H9 (cell line): ENCODE results near the gene DNAJC15. TPM values are rescaled to one million over a fixed set of nuclear protein-coding genes. Genes with fewer than 3 reads are reported as not detected.

Experiments
- DNase-seq: peaks from one replicate; pipeline ENCODE4 v3.0.0-alpha.2; 2017
- H2AFZ ChIP-seq: one replicate; pipeline ENCODE4 v1.6.1; 2013; ENCODE audit warnings: mild to moderate bottlenecking, low read length, control low read depth, moderate library complexity
- H2AK5ac ChIP-seq: 2 replicates; pipeline ENCODE4 v1.6.1; 2013; ENCODE audit warnings: low read length, control low read depth, mixed read lengths; ENCODE audit not compliant: insufficient read length
- H2BK120ac ChIP-seq: one replicate; pipeline ENCODE4 v1.6.1; 2013; ENCODE audit warnings: low read depth, mild to moderate bottlenecking, low read length, control low read depth, inconsistent platforms; ENCODE audit not compliant: poor library complexity, severe bottlenecking
- H2BK12ac ChIP-seq: 2 replicates; pipeline ENCODE4 v1.6.1; 2013; ENCODE audit warnings: low read length, control low read depth, mixed read lengths, low read depth; ENCODE audit not compliant: insufficient read length
- H2BK15ac ChIP-seq: 2 replicates; pipeline ENCODE4 v1.6.1; 2013; ENCODE audit warnings: low read depth, low read length, control low read depth
- H2BK20ac ChIP-seq: one replicate; pipeline ENCODE4 v1.6.1; 2013; ENCODE audit warnings: low read depth, mild to moderate bottlenecking, low read length, control low read depth, inconsistent platforms; ENCODE audit not compliant: poor library complexity, severe bottlenecking
- H2BK5ac ChIP-seq: 2 replicates; pipeline ENCODE4 v1.6.1; 2013; ENCODE audit warnings: low read length, control low read depth, mixed read lengths; ENCODE audit not compliant: insufficient read length
- H3K14ac ChIP-seq: 2 replicates; pipeline ENCODE4 v1.6.1; 2013; ENCODE audit warnings: low read length, control low read depth; ENCODE audit not compliant: insufficient read depth
- H3K18ac ChIP-seq: 2 replicates; pipeline ENCODE4 v1.6.1; 2013; ENCODE audit warnings: low read depth, mild to moderate bottlenecking, mixed read lengths, low read length, control low read depth; ENCODE audit not compliant: insufficient read length
- H3K23ac ChIP-seq: 2 replicates; pipeline ENCODE4 v1.6.1; 2013; ENCODE audit warnings: low read length, control low read depth, mixed read lengths, low read depth; ENCODE audit not compliant: insufficient read length
- H3K23me2 ChIP-seq: 2 replicates; pipeline ENCODE4 v1.6.1; 2013; ENCODE audit warnings: low read depth, mild to moderate bottlenecking, mixed read lengths, low read length, control low read depth; ENCODE audit not compliant: insufficient read length, poor library complexity, severe bottlenecking
- H3K27ac ChIP-seq: 2 replicates; pipeline ENCODE4 v1.5.1; 2013; ENCODE audit warnings: low read length, control low read depth, mixed read lengths, low read depth; ENCODE audit not compliant: insufficient read length
- H3K27me3 ChIP-seq: 2 replicates; pipeline ENCODE4 v1.6.1; 2013; ENCODE audit warnings: low read length, control low read depth, inconsistent platforms; ENCODE audit not compliant: insufficient read depth
- H3K4ac ChIP-seq: 2 replicates; pipeline ENCODE4 v1.6.1; 2013; ENCODE audit warnings: low read depth, mild to moderate bottlenecking, control low read depth, inconsistent platforms, low read length, moderate library complexity
- H3K4me1 ChIP-seq: 2 replicates; pipeline ENCODE4 v1.6.1; 2013; ENCODE audit warnings: low read length, control low read depth, inconsistent platforms; ENCODE audit not compliant: insufficient read depth
- H3K4me2 ChIP-seq: 2 replicates; pipeline ENCODE4 v1.6.1; 2013; ENCODE audit warnings: low read length, control low read depth, mixed read lengths; ENCODE audit not compliant: insufficient read length, insufficient read depth
- H3K56ac ChIP-seq: 2 replicates; pipeline ENCODE4 v1.6.1; 2013; ENCODE audit warnings: low read depth, mild to moderate bottlenecking, mixed read lengths, low read length, control low read depth; ENCODE audit not compliant: insufficient read length
- H3K79me1 ChIP-seq: 2 replicates; pipeline ENCODE4 v1.6.1; 2013; ENCODE audit warnings: low read depth, mild to moderate bottlenecking, moderate library complexity, low read length, control low read depth, inconsistent platforms; ENCODE audit not compliant: insufficient read depth, poor library complexity, severe bottlenecking
- H3K79me2 ChIP-seq: 2 replicates; pipeline ENCODE4 v1.6.1; 2013; ENCODE audit warnings: low read length, control low read depth, inconsistent platforms; ENCODE audit not compliant: insufficient read depth
- H3K9ac ChIP-seq: 2 replicates; pipeline ENCODE4 v1.6.1; 2013; ENCODE audit warnings: low read length, control low read depth, mixed read lengths; ENCODE audit not compliant: insufficient read length; ENCODE audit errors: extremely low read depth
- H3K9me3 ChIP-seq: one replicate; pipeline ENCODE4 v1.6.1; 2013; ENCODE audit warnings: low read depth, low read length, inconsistent platforms; ENCODE audit not compliant: control insufficient read depth
- H3T11ph ChIP-seq: one replicate; pipeline ENCODE4 v1.6.1; 2013; ENCODE audit warnings: mild to moderate bottlenecking, low read length, control low read depth, inconsistent platforms
- H4K20me1 ChIP-seq: one replicate; pipeline ENCODE4 v1.6.1; 2013; ENCODE audit not compliant: control insufficient read depth, insufficient read length, insufficient read depth
- H4K5ac ChIP-seq: 2 replicates; pipeline ENCODE4 v1.6.1; 2013; ENCODE audit warnings: low read depth, mild to moderate bottlenecking, mixed read lengths, low read length, control low read depth; ENCODE audit not compliant: insufficient read length
- H4K8ac ChIP-seq: replicated peaks from 2 replicates; pipeline ENCODE4 v1.6.1; 2013; ENCODE audit warnings: low read length, control low read depth, mixed read lengths, low read depth; ENCODE audit not compliant: insufficient read length
- H4K91ac ChIP-seq: 2 replicates; pipeline ENCODE4 v1.6.1; 2013; ENCODE audit warnings: low read depth, mild to moderate bottlenecking, moderate library complexity, mixed read lengths, low read length, control low read depth; ENCODE audit not compliant: insufficient read length
- H3K27ac Mint-ChIP-seq, 3 experiments: 2 replicates in 2 of 3; 3 replicates in 1 of 3; pipeline ENCODE4 v1.8.0; 2020 to 2021; ENCODE audit warnings: mixed read lengths in 3 of 3, mild to moderate bottlenecking in 1 of 3, moderate library complexity in 1 of 3
- H3K27me3 Mint-ChIP-seq: 2 replicates; pipeline ENCODE4 v1.8.0; 2021; ENCODE audit warnings: low read depth, mild to moderate bottlenecking, moderate library complexity, mixed read lengths
- H3K36me3 Mint-ChIP-seq, 3 experiments: 2 replicates in 2 of 3; 3 replicates in 1 of 3; pipeline ENCODE4 v1.8.0; 2020 to 2021; ENCODE audit warnings: low read depth in 3 of 3, mixed read lengths in 3 of 3; ENCODE audit not compliant: insufficient read depth in 1 of 3
- H3K4me1 Mint-ChIP-seq, 2 experiments: 2 replicates each; pipeline ENCODE4 v1.8.0; 2020; ENCODE audit warnings: mixed read lengths in 2 of 2
- H3K4me3 Mint-ChIP-seq, 2 experiments: 2 replicates in 1 of 2; 3 replicates in 1 of 2; pipeline ENCODE4 v1.8.0; 2020 to 2021; ENCODE audit warnings: mild to moderate bottlenecking in 2 of 2, mixed read lengths in 2 of 2, moderate library complexity in 1 of 2
- H3K9me3 Mint-ChIP-seq, 2 experiments: 2 replicates in 1 of 2; 3 replicates in 1 of 2; pipeline ENCODE4 v1.8.0; 2020; ENCODE audit warnings: mild to moderate bottlenecking in 2 of 2, mixed read lengths in 2 of 2, moderate library complexity in 1 of 2
- WGBS: extraction: QIAGEN DNeasy Blood & Tissue Kit; methylation state at CpG from one replicate; pipeline ENCODE4 v1.1.7; 2013; ENCODE audit warnings: missing lambda C conversion rate, low lambda C conversion rate, mixed read lengths; ENCODE audit not compliant: insufficient read length; ENCODE audit errors: extremely low coverage; 5-methylcytosine and 5-hydroxymethylcytosine counted together
- total RNA-seq: library from RNA; stranded (reverse); gene quantifications from 2 replicates; pipeline ENCODE4 v1.2.1, GENCODE V29; 2021
- TF ChIP-seq, protein P1 (sequence below): fragments of 200-600 bp; sonication (generic); conservative IDR thresholded peaks from 3 replicates; pipeline ENCODE4 v1.8.0; 2021; ENCODE audit warnings: antibody characterized with exemption, mild to moderate bottlenecking

The DNAJC15 gene
- total RNA-seq, 1 experiment from 2014 or later, result 13.4 TPM

DNA sequence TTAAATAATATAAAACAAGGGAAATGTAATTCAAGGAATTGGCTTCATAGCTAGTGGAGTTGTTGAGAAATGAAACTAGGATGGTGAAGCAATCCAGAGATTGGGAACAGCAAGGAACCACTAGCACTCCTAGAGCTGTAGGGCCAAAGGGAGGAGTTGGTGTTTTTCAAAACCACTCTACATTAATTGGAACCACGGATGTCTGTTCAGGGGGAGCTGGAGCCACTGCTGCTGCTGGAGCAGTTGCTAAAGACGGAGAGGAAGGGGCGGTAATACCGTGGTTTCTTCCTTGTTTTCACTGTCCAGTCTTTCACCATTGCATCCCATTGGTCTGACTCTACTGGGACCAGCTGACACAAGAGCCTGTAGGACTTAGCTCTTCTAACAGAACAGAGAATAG is 8.5 kb downstream of the DNAJC15 start:
- H4K91ac ChIP-seq, result no peak overlapping the region
- DNase-seq, result no peak
- H3K4me1 ChIP-seq, result no peaks in the 10 kb centered on the region
- Mint-ChIP-seq H3K4me3 (no peak overlapping the region), H3K27me3 (no peaks in the 10 kb centered on the region; the same call in 1 of the 2 replicates), H3K9me3 (no peaks in the 10 kb centered on the region; a peak in 1 of 5 replicates), H3K27ac (no peak overlapping the region), H3K4me1 (peaks cover 13 to 21% of the 10 kb centered on the region in 2 experiments), H3K36me3 (peaks cover 5 to 33% (median 24%) of the 10 kb centered on the region in 3 experiments; a peak in 5 of 7 replicates)
- no peak overlapping the region for H3T11ph ChIP-seq
- no peak overlapping the region for H2AFZ ChIP-seq
- H2BK12ac ChIP-seq, result no peak overlapping the region
- no peak overlapping the region for H4K8ac ChIP-seq
- H3K4ac ChIP-seq, result no peak overlapping the region
- no peak overlapping the region for H4K5ac ChIP-seq
- H3K4me2 ChIP-seq, result no peak overlapping the region
- H3K27ac ChIP-seq, result no peak overlapping the region
- no peaks in the 10 kb centered on the region for H4K20me1 ChIP-seq
- H3K9ac ChIP-seq, result no peak overlapping the region
- H3K9me3 ChIP-seq, result no peaks in the 10 kb centered on the region
- no peaks in the 10 kb centered on the region for H3K27me3 ChIP-seq
- H2BK20ac ChIP-seq, result no peak overlapping the region
- H2BK5ac ChIP-seq, result no peak overlapping the region
- H3K23me2 ChIP-seq, result no peaks in the 10 kb centered on the region
- no peaks in the 10 kb centered on the region for H3K79me1 ChIP-seq
- H2BK120ac ChIP-seq, result no peak overlapping the region
- no peak overlapping the region for H3K18ac ChIP-seq
- no peak overlapping the region for H3K23ac ChIP-seq
- H3K14ac ChIP-seq, result no peak overlapping the region
- no peak overlapping the region for H2BK15ac ChIP-seq
- H3K56ac ChIP-seq, result no peak overlapping the region
- WGBS, result no CpG with 5 or more reads among the region's 4 CpGs
- no peak overlapping the region for H2AK5ac ChIP-seq
- TF ChIP-seq, protein P1, sequence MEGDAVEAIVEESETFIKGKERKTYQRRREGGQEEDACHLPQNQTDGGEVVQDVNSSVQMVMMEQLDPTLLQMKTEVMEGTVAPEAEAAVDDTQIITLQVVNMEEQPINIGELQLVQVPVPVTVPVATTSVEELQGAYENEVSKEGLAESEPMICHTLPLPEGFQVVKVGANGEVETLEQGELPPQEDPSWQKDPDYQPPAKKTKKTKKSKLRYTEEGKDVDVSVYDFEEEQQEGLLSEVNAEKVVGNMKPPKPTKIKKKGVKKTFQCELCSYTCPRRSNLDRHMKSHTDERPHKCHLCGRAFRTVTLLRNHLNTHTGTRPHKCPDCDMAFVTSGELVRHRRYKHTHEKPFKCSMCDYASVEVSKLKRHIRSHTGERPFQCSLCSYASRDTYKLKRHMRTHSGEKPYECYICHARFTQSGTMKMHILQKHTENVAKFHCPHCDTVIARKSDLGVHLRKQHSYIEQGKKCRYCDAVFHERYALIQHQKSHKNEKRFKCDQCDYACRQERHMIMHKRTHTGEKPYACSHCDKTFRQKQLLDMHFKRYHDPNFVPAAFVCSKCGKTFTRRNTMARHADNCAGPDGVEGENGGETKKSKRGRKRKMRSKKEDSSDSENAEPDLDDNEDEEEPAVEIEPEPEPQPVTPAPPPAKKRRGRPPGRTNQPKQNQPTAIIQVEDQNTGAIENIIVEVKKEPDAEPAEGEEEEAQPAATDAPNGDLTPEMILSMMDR, result no peak
- no peaks in the 10 kb centered on the region for H3K79me2 ChIP-seq
